ACHN (cell line): Measurements from ENCODE around the gene DGUOK.

Experiments used
- DNase-seq: peaks from one replicate; pipeline ENCODE4 v3.0.0-alpha.2; 2015
- in situ Hi-C: cut with HindIII; loops from 2 replicates; pipeline ENCODE4 v1.10.0; 2017; ENCODE audit warnings: low sequenced_read_pairs, low pct_ligation_motif_present, low pct_unique_long_range_greater_than_20kb

The DGUOK gene

GRCh38 chr2:74001781-74002504, 75.3 kb downstream of the DGUOK start:
- in situ Hi-C loops: no loop called here
- DNase-seq: no peak

- in situ Hi-C loops: no loop called here
- DNase-seq: peak; percentile 87
Measured at GRCh38 chr2:74002505-74003421, 76.1 kb downstream of the DGUOK start.

GRCh38 chr2:74003494-74004211, 77.0 kb downstream of the DGUOK start:
- no peak for DNase-seq

GRCh38 chr2:74004212-74005182, 77.8 kb downstream of the DGUOK start:
- in situ Hi-C loops: no loop called here
- no peak for DNase-seq

More at GRCh38 chr2:74003494-74004211, 77.0 kb downstream of the DGUOK start:
- in situ Hi-C loops: no loop called here

GRCh38 chr2:74005786-74006185, 79.1 kb downstream of the DGUOK start:
- in situ Hi-C loops: no loop called here
- no peak for DNase-seq

GRCh38 chr2:74006459-74006858, 79.8 kb downstream of the DGUOK start:
- DNase-seq: no peak
- in situ Hi-C loops: no loop called here

- DNase-seq: no peak
- in situ Hi-C loops: no loop called here
Measured at GRCh38 chr2:74007121-74007520, 80.4 kb downstream of the DGUOK start.

- in situ Hi-C loops: no loop called here
- no peak for DNase-seq
Measured at GRCh38 chr2:74007711-74008110, 81.0 kb downstream of the DGUOK start.
